Activated T-cell treated with anti-CD3 and anti-CD28 coated beads for 24 hours (primary cell): ENCODE data around the gene DMRTB1.

ENCODE experiments used
- DNase-seq: peaks from one replicate; pipeline ENCODE4 v3.0.0-alpha.2; 2020; ENCODE audit warnings: low read depth

Gene DMRTB1

GRCh38 chr1:53485478-53486394 lies 26.5 kb downstream of the DMRTB1 start:
- DNase-seq = peak; percentile 38

- DNase-seq = no peak
Measured at GRCh38 chr1:53486395-53487026, 27.3 kb downstream of the DMRTB1 start.

DNA sequence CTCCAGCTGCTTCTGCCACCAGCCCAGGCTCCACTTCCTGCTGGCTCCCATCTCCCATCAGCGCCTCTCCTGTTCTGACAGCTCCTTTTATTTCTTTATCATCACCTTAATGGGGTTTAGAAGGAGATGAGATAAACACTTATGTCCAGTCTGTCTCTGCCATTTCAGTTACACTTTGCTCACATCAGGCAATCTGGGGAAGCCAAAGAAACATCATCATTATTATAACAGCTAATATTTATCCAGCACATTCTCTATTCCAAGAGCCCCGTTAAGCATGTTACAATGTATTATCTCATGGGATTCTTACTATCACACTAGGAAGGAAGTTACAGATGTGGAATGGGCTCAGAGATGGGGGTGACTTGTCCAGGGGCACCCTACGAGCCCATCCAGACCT lies 31.2 kb downstream of the DMRTB1 start:
- DNase-seq = no peak

- no peak for DNase-seq
Measured at GRCh38 chr1:53495633-53496345, 36.6 kb downstream of the DMRTB1 start.

DNA sequence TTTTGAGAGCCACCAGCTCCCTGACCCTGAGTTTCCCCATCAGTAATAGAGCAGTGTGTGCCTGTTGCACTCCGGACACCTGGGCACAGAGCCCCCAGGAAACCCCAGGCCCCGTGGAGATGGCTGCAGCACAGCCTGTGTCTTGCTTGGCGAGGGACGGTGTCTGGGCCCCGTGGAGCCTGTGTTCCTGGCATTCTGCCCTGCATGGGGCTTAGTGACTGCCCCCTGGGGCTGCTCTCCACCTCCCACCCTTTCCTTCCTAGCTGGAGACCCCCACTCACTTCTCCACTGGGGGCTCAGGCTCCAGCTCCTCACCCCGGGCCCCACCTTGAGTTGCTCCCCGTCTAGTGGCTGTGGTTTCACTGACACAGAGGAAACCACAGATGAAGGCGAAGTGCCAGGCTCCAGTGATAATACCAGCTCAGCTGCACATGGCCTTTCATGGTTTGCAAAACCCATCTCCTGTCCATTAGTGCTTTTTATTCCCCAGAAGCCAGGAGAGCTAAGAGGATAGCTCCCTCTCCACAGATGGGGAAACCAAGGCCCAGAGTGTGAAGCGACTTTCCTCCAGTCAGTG lies 39.4 kb downstream of the DMRTB1 start:
- no peak for DNase-seq

GRCh38 chr1:53499257-53500203 lies 40.3 kb downstream of the DMRTB1 start:
- no peak for DNase-seq

- DNase-seq = no peak
Measured at GRCh38 chr1:53500204-53501064, 41.2 kb downstream of the DMRTB1 start.

- DNase-seq = no peak
Measured at GRCh38 chr1:53501065-53502005, 42.1 kb downstream of the DMRTB1 start.

GRCh38 chr1:53502641-53503432 lies 43.6 kb downstream of the DMRTB1 start:
- no peak for DNase-seq

DNA sequence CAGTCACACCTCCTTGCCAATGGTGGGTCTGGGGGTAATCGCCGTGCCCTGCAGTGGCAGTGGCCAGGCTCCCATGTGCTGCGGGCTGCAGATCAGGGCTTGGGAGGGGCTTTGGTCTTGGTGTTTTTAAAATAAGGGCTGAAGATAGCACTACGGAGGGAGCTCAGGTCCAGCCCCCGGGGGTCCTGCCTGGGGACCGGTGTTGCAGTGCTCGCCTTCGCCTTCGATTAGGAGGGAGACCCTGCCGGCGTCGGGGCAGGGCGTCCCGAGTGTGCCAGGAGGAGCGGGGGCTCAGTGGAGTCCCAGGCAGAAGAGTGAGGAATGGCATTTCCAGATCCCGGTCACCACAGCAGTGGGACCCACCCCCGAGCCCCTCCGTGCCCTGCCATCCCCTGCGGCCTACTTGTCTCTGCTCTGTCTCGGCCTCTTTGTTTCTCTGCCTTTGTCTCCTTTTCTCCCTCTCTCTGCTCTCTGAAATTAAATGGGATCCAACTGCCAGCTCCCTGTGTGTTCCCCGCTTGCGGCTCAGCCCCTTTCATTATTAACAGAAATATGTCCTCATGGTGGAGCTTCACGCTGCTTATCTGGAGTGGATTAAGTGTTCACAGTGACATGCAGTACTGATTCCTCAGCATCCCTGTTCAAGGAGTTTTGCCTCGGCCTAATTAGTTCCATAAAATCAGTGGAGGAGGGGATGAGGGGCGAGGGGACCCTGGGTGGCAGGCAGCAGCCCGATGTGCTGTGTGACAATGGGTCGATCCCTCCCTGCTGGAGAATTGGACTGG lies 44.4 kb downstream of the DMRTB1 start:
- no peak for DNase-seq

GRCh38 chr1:53504901-53505300 lies 45.7 kb downstream of the DMRTB1 start:
- no peak for DNase-seq

GRCh38 chr1:53505401-53505800 lies 46.2 kb downstream of the DMRTB1 start:
- DNase-seq = no peak

DNA sequence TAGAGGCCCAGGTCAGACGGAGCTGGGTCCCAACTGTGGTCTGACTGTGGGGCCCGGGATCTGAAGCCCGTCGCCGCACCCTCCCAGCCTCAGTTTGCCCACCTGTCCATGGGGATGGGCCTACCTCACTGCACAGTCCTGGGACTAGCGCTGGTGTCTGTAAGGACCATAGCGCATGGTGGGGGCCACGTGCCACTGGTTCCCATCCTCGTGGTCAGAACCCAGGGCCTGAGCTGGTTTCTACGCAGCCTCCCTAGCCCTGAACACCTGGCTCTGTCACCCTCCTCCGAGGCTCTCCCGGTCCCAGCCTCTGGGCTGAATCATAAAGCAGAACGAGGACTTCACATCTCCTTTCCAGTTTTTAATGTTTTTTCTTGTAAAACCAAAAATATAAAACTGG lies 46.7 kb downstream of the DMRTB1 start:
- DNase-seq = no peak

DNA sequence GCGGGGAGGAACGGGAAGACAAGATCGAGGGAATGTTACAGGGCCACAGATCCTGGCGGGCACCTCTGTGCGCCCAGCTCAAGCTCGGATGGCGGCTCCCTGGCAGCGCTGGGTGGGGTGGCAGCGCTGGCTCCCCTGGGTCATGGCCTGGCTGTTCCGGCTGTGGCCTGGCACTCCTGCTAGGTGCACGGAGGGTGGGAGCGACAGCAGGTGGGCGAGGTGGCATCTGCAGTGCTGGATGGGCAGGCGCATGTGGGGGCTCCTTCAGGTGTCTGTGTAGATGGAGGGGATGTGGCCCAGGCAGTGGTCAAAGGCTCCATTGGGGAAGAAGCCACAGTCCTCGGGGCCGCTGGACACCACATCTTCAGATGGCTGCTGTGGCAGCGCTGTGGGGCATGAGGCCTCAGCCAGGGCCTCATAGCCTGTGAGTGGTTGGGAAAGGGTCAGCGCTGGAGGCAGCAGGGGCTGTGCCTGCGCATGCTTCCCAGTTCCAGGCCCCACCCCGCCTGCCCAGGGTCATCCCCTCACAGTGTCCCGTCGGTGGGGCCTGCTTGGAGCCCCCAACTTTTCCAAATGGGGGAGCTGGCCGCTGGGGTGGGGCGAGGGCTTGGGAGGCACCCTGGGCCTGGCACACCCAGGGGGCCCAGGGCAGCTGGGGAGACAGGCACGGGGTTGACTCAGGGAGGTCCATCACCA lies 47.3 kb downstream of the DMRTB1 start:
- no peak for DNase-seq

DNA sequence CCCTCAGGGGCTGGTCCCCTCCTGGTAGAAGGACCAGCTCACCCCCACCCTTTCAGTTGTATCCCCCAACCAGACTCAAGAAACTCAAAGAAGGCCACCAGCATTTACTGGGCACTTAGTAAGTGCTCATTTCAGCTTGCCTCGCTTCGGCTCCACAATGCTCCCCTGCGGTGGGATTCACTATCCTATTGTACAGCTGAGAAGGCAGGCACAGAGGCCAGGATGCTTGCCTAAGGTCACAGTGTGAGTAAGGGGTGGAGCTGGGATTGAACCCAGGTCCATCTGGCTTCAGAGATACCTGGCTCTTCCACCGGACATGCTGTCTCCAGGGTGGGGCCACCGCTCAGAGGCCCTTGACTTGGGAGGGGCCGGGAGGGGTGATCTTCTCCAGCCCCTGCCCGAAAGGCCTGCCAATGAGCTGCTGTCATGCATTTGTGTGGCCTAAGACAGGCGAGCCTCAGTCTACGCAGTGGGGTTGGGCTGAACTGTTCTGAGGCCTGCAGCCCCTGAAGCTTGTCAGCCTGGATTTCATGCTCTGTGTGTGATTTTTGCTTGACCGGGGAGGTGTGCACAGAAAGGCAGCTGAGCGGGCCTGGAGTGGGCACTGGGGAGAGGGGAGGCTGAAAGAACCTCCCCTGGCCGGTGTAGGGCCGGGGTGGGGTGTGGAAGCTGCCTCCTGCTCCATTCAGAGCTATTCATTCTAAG lies 48.1 kb downstream of the DMRTB1 start:
- DNase-seq = no peak
